HepG2 (cell line): ENCODE measurements around the gene ELL. TPM values are rescaled to one million over a fixed set of nuclear protein-coding genes. Genes with fewer than 3 reads are reported as not detected.

Source experiments
- AHR ChIP-seq: IDR thresholded peaks from 2 replicates; pipeline ENCODE4 v1.6.1; 2018; ENCODE audit warnings: missing genetic modification reagents, missing compliant biosample characterization
- ARHGAP35 ChIP-seq: sonication (generic); formaldehyde crosslinking; IDR thresholded peaks from 2 replicates; pipeline ENCODE4 v1.9.0; 2022; ENCODE audit warnings: mild to moderate bottlenecking, inconsistent platforms, moderate library complexity, missing genetic modification reagents, borderline replicate concordance
- FOXO1 ChIP-seq: sonication (generic); formaldehyde crosslinking; IDR thresholded peaks from 2 replicates; pipeline ENCODE4 v1.4.0; 2020; ENCODE audit warnings: missing genetic modification reagents
- GFI1 ChIP-seq: sonication (generic); formaldehyde crosslinking; IDR thresholded peaks from 2 replicates; pipeline ENCODE4 v1.5.0; 2020; ENCODE audit warnings: missing genetic modification reagents, mild to moderate bottlenecking, borderline replicate concordance
- HNF1A ChIP-seq, 2 experiments: sonication (generic) in 1 of 2; formaldehyde crosslinking in 1 of 2; IDR thresholded peaks; 2 replicates each; pipeline versions ENCODE4 v1.4.0 to v1.6.1; 2016 to 2020; ENCODE audit warnings: borderline replicate concordance in 1 of 2, low read depth in 1 of 2, mild to moderate bottlenecking in 1 of 2, missing genetic modification reagents in 1 of 2
- PHB2 ChIP-seq: fragments of 450-650 bp; IDR thresholded peaks from 2 replicates; pipeline ENCODE4 v1.6.1; 2018; ENCODE audit not compliant: partially characterized antibody
- RBM39 ChIP-seq: fragments of 200-400 bp; formaldehyde crosslinking; IDR thresholded peaks from one replicate; pipeline ENCODE4 v1.6.1; 2018; ENCODE audit warnings: antibody characterized with exemption, mild to moderate bottlenecking, low read depth, low read length; ENCODE audit not compliant: poor library complexity, severe bottlenecking
- RELA ChIP-seq: sonication (generic); formaldehyde crosslinking; IDR thresholded peaks from 2 replicates; pipeline ENCODE4 v1.4.0; 2020; ENCODE audit warnings: missing genetic modification reagents
- REST ChIP-seq, 2 experiments: IDR thresholded peaks; 2 replicates each; pipeline ENCODE4 v1.6.1; 2011 to 2012; ENCODE audit warnings: low read length in 2 of 2, borderline replicate concordance in 1 of 2, low read depth in 1 of 2, mild to moderate bottlenecking in 1 of 2, moderate library complexity in 1 of 2
- RORA ChIP-seq: sonication (generic); formaldehyde crosslinking; IDR thresholded peaks from 2 replicates; pipeline ENCODE4 v1.5.0; 2020; ENCODE audit warnings: mild to moderate bottlenecking, missing genetic modification reagents, moderate library complexity
- ZNF142 ChIP-seq: sonication (generic); formaldehyde crosslinking; IDR thresholded peaks from 2 replicates; pipeline ENCODE4 v1.4.0; 2020; ENCODE audit warnings: missing genetic modification reagents
- ZNF562 ChIP-seq: sonication (generic); formaldehyde crosslinking; IDR thresholded peaks from 2 replicates; pipeline ENCODE4 v1.8.0; 2022; ENCODE audit warnings: missing genetic modification reagents, borderline replicate concordance
- ZNF720 ChIP-seq: sonication (generic); formaldehyde crosslinking; IDR thresholded peaks from 2 replicates; pipeline ENCODE4 v1.4.0; 2020; ENCODE audit warnings: missing genetic modification reagents
- ZNF749 ChIP-seq: sonication (generic); formaldehyde crosslinking; IDR thresholded peaks from 2 replicates; pipeline ENCODE4 v1.8.0; 2022; ENCODE audit warnings: mild to moderate bottlenecking, missing genetic modification reagents, moderate library complexity, borderline replicate concordance
- polyA plus RNA-seq, 8 experiments: library from polyadenylated mRNA; depleted of rRNA in 3 of 8; stranded (reverse) in 7 of 8; unstranded in 1 of 8; fragments of >200 nt; fragmentation: Illumina TruSeq in 4 of 8; extraction: Trizol in 4 of 8; gene quantifications; 2 replicates each; pipeline versions ENCODE4 v1.2.1 to v1.2.3, GENCODE V29; 2011 to 2016; ENCODE audit warnings: low read depth in 4 of 8, missing spikeins in 1 of 8, mixed read lengths in 1 of 8; ENCODE audit not compliant: insufficient read depth in 1 of 8
- total RNA-seq, 5 experiments: library from RNA; depleted of rRNA; stranded (reverse); fragments of >200 nt; fragmentation: Illumina TruSeq; extraction: Trizol; gene quantifications; 2 replicates each; pipeline ENCODE4 v1.2.3, GENCODE V29; 2016; ENCODE audit warnings: low read depth in 1 of 5

Gene ELL
- total and polyA plus RNA-seq, 2 of the 13 experiments (the other 11 are each of a cell fraction or from before 2014, with no cell fraction given): 3.7 to 5.4 TPM

GRCh38 chr19:18521692-18522123, at the start of gene ELL (continued):
- TF ChIP-seq HNF1A (IDR thresholded peaks at IDR 0.05; ENCODE audit: low read depth) (no peak), HNF1A (CRISPR knock-in tag; IDR thresholded peaks at IDR 0.05; ENCODE audit: borderline replicate concordance) (peak; percentile 58), FOXO1 (CRISPR knock-in tag) (no peak), ARHGAP35 (CRISPR knock-in tag) (no peak), PHB2 (no peak), RBM39 (no peak), ZNF749 (CRISPR knock-in tag) (no peak; the same call in 1 of the 2 replicates), AHR (CRISPR knock-in tag) (0 out of 2 replicates have a peak, but pooled peaks have one; percentile 45), ZNF562 (no peak), ZNF720 (CRISPR knock-in tag) (no peak), REST (IDR thresholded peaks at IDR 0.05; ENCODE audit: borderline replicate concordance in 1 of 2, low read depth in 1 of 2, low read length in 2 of 2) (no peak), RORA (CRISPR knock-in tag) (no peak), GFI1 (no peak), RELA (CRISPR knock-in tag) (no peak), ZNF142 (CRISPR knock-in tag) (peak; percentile 67; the same call in 1 of the 2 replicates)
